Mononuclear cell (primary cell): ENCODE data around the gene NANP. TPM values are rescaled to one million over a fixed set of nuclear protein-coding genes. Genes with fewer than 3 reads are reported as not detected.

Experiments
- H3K27me3 ChIP-seq: 2 replicates; pipeline ENCODE4 v1.6.0; 2011; ENCODE audit warnings: low read length, control low read depth; ENCODE audit not compliant: insufficient read depth
- H3K4me1 ChIP-seq: 2 replicates; pipeline ENCODE4 v1.5.1; 2011; ENCODE audit warnings: mild to moderate bottlenecking, low read length, control low read depth; ENCODE audit not compliant: insufficient read depth
- H3K4me3 ChIP-seq: 2 replicates; pipeline ENCODE4 v1.5.1; 2011; ENCODE audit warnings: mild to moderate bottlenecking, low read length, moderate library complexity
- H3K9me3 ChIP-seq: 2 replicates; pipeline ENCODE4 v1.5.1; 2011; ENCODE audit warnings: low read depth, mild to moderate bottlenecking, control low read depth, low read length
- total RNA-seq: library from RNA; depleted of rRNA; stranded (reverse); fragments of >200 nt; gene quantifications from one replicate; pipeline ENCODE4 v1.2.3, GENCODE V29; 2012

The NANP gene
- total RNA-seq, 1 donor, result 2.0 TPM

DNA sequence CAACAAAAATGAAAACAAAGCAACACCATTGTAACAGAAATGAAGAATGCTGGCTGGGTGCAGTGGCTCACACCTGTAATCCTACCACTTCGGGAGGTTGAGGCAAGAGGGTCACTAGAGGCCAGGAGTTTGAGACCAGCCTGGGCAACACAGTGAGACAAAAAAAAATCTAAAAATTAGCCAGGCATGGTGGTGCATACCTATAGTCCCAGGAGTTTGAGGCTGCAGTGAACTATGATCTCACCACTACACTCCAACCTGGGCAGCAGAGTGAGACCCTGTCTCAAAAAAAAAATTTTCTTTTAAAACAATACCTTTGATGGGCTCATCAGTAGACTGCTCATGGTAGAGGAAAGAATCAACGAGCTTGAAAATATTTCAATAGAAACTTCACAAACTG, 57.0 kb downstream of the NANP start:
- Histone ChIP-seq H3K9me3 (no peaks in the 10 kb centered on the region), H3K4me1 (no peaks in the 10 kb centered on the region), H3K27me3 (no peaks in the 10 kb centered on the region), H3K4me3 (no peak overlapping the region)

DNA sequence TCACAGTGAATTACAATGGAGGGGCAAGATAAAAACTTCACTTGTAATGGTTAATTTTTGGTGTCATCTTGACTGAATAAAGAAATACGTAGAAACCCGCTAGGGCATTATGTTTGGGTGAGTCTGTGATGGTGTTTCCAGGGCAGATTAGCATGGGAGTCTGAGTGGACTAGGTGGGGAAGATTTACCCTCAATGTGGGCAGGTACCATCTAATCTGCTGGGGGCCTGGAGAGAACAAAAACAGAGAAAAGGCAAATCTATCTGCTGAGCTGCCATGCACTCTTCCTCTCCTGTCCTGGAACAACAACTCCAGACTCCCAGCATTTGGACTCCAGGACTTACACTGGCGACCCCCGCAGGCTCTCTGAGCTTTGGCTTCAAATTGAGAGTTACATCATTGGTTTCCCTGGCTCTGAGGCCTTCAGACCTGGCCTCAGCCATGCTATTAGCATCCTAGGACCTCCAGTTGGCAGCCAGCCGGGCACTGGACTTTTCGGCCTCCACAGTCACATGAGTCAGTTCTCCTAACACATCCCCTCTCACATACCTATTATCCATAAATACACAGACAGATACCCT, 58.1 kb downstream of the NANP start:
- Histone ChIP-seq H3K9me3 (no peaks in the 10 kb centered on the region), H3K4me3 (no peak overlapping the region), H3K4me1 (no peaks in the 10 kb centered on the region), H3K27me3 (no peaks in the 10 kb centered on the region)

DNA sequence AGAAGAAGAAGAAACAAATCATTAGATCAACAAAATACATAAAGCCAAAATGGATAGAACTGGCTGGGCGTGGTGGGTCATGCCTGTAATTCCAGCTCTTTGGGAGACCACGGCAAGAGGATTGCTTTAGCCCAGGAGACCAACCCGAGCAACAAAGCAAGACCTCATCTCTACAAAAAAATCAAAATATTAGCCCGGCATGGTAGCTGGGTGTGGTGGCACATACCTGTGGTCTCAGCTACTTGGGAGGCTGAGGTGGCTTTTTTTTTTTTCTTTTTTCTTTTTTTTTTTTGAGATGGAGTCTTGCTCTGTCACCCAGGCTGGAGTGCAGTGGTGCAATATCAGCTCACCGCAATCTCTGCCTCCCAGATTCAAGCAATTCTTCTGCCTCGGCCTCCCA, 59.9 kb downstream of the NANP start:
- no peaks in the 10 kb centered on the region for H3K27me3 ChIP-seq
- H3K4me1 ChIP-seq, result no peaks in the 10 kb centered on the region
- H3K9me3 ChIP-seq, result no peaks in the 10 kb centered on the region
- no peak overlapping the region for H3K4me3 ChIP-seq

DNA sequence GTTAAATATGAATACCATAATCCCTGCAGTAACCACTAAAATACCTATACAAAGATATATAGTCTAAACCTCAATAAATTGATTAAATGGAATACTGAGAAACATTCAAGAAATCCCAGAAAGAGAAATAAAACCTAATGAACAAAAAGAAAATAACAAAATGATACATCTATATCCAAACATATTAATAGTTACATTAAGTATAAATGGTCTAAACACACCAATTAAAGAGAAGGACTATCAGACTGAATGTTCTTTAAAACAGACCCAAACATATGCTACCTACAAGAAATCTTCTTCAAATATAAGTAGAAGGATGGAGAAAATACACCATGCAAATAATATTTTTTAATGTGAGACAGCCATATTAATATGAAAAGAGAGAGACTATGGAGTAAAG, 60.5 kb downstream of the NANP start:
- no peaks in the 10 kb centered on the region for H3K27me3 ChIP-seq
- no peak overlapping the region for H3K4me3 ChIP-seq
- no peaks in the 10 kb centered on the region for H3K4me1 ChIP-seq
- no peaks in the 10 kb centered on the region for H3K9me3 ChIP-seq

Other genes with a start within 250 kb of the NANP start
- gene ABHD12, start 233.2 kb downstream of the NANP start, total RNA-seq, result 17.0 TPM
- gene GINS1, start 216.3 kb downstream of the NANP start, total RNA-seq, result 0.21 TPM
- gene NINL, start 38.5 kb downstream of the NANP start, total RNA-seq, result 0.73 TPM
- gene ZNF337, start 72.8 kb upstream of the NANP start, total RNA-seq, result 10.8 TPM